KBM-7 (cell line): Measurements from ENCODE around the gene METTL1.

Source experiments
- DNase-seq: peaks from one replicate; pipeline ENCODE4 v3.0.0-alpha.2; 2015
- in situ Hi-C: fragments of 300-500 bp; cut with MboI; formaldehyde crosslinking; loops from 2 replicates; pipeline ENCODE4 v1.14.3; 2020; ENCODE audit warnings: low sequenced_read_pairs, low pct_unique_long_range_greater_than_20kb, mixed read lengths

The METTL1 gene

DNA sequence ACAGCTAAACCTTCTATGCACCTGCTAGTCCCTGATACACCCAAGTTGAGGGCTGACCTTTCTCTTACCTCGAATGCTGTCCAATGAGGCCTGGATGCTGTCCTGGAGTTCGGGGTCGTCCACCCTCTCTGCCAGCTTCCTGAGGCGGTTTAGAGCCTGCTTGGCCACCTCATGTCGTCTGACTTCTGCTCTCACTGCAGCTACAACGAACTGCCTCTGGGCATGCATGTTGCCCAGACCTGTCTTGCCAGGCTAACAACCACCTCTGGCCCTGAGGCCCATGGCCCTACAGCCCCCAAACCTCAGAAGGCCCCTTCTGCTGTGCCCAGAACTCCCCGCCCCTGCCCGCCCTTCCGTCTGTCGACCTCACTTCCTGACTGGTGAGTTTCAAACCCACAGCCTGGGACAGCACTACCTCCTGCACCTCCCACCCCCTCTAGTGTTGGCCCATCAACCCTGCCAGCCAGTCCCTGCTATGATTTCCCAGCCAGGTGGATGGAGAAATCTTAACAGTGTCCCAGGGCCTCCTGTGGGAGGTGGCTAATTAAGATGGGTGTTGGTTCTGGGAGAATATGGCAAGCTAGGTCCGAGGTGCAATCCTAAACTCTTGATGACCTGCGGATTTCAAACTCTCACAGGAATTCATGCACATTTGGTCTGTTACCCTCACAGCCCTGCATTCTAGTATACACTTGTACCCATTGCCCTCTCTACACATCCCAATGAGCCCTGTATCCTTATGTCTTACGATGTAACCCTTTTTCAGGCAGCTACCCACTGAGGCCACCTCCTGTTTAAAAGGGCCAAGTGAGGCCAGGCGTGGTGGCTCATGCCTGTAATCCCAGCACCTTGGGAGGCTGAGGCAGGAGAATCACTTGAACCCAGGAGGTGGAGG is 29.8 kb downstream of the METTL1 start:
- in situ Hi-C loops = no loop called here
- DNase-seq = peak; percentile 79

DNA sequence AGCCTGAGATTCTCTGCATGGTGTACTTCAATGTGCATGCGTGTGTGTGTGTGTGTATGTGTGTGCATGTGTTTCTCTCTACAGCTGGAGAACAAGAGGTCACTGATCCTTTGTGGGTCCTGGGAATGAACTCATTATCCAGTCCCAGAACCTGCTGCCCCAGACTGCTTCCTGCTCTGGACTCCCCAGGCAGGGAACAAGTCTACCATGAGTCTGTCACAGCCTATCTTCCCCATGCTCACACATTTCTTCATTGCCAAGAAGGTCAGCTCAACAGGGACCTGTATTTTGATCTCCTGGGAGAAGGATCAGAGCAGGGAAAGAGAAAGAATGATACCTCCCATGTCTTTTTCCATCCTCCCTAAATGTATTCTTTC is 30.5 kb downstream of the METTL1 start:
- in situ Hi-C loops = no loop called here
- no peak for DNase-seq

DNA sequence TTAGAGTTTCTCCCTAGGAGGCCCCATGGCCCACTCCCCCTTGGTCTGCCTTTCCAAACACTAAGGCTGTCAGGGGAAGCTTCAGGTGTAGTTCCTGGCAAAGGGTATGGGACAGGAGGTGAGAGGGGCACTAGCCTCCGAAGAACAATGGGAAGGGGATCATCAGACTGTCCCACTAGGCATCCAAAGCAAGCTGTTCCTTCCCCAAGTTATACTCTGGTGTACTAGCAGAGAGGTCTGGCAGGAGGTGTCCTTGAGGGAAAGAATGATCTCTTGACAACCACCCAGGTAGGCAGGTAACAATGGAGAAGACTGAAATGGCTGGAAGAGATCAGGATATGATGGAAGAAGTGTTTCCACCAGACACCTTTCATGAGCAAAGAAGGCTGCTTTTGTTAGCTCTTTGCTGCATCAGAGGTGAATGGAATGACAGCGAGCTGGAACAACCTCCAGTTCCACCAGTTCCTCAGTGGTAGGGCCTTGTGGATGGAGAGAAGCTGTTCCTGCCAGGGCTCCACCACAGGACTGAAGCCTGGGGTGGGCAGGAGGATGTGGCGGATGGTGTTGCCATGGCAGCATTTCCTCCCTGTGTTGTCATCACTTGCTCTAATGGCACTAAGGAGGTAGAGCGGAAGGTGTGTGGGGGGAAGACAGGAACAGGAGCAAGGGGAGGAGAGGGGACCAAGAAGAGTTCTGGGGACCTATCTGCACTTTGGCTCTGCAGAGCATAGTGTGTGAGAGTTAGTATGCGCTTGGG is 31.1 kb downstream of the METTL1 start:
- in situ Hi-C loops = no loop called here
- DNase-seq = peak; percentile 93

DNA sequence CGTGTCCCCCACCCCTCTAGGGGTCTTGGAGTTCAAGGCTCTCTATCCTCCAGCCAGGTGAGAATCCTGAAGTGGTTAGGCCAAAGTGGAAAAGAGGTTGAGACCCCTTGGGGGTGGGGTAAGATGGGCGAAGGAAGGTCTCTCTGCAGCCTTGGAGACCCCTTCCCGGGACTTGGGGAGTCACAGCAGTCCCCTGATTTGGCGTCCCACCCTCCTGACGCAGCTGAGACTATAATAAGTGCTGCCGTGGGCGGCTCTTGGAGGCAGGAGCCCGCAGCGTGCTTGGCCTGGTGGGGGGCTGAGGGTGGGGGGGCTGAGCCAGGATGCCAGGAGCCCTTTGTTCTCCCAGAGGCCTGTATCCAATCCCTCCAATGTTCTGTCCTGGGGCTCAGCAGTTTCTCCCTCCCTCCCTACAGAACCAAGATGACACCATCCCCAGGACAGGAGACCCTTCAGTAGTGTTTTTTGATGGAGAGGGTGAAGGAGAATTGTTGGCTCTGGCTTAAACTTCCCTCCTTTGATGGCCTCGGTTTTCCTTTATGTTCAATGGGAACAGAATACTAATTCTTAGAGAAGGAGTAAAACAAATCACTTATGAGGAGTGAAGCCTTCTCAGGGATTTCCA is 31.9 kb downstream of the METTL1 start:
- DNase-seq = no peak
- in situ Hi-C loops = no loop called here

DNA sequence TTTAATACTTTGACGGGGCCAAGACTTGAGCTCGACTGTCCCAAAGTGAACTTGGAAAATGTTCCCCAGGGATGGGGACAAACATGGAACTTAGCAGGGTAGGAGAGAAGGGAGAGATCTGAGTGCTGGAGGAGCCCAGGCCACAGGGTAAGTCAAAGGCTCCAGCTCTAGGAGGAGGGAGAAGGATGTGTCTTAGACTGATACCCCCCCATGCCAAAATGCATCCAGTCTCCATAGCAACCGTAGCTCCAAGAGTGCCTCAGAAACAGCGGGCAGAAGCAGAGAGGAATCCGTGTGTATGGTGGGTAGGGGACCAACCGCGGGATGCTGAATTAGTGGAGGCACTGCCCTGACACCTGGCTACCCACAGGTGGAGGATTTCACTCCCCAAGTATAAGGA is 32.5 kb downstream of the METTL1 start:
- DNase-seq = no peak
- in situ Hi-C loops = no loop called here

DNA sequence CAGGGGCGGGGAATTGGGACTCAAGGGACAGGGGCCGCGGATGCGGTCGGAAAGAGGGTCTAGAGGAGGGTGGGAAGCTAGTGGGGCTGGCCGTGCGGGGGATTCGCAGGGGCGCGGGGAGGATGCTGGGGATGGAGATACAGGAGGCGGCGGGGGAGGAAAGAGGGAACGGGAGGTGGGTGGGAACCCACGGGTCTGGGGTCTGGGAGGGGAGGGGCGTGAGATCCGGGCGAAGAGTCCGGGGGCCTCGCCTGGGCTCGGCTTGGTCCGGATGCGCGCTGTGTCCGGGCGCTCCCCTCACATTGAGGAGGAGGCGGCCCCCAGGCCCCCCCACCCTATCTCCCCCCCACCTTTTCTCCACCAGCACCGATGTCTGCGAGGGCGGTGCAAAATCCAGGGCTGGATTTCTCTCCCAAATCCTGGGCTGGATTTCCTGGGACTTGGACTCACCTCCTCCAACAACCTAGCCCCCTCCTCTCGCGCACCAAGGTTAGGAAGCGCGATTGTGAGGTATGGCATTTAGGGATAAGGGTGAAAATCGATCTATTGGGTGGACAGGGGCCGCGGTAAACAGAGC is 33.2 kb downstream of the METTL1 start, which contains the start of gene AGAP2:
Gene AGAP2 (minus strand): TSS at position 82 of the 577 bp plus-strand sequence. CDS start 496 bp downstream, outside the sequence.
- DNase-seq = no peak
- in situ Hi-C loops = no loop called here

DNA sequence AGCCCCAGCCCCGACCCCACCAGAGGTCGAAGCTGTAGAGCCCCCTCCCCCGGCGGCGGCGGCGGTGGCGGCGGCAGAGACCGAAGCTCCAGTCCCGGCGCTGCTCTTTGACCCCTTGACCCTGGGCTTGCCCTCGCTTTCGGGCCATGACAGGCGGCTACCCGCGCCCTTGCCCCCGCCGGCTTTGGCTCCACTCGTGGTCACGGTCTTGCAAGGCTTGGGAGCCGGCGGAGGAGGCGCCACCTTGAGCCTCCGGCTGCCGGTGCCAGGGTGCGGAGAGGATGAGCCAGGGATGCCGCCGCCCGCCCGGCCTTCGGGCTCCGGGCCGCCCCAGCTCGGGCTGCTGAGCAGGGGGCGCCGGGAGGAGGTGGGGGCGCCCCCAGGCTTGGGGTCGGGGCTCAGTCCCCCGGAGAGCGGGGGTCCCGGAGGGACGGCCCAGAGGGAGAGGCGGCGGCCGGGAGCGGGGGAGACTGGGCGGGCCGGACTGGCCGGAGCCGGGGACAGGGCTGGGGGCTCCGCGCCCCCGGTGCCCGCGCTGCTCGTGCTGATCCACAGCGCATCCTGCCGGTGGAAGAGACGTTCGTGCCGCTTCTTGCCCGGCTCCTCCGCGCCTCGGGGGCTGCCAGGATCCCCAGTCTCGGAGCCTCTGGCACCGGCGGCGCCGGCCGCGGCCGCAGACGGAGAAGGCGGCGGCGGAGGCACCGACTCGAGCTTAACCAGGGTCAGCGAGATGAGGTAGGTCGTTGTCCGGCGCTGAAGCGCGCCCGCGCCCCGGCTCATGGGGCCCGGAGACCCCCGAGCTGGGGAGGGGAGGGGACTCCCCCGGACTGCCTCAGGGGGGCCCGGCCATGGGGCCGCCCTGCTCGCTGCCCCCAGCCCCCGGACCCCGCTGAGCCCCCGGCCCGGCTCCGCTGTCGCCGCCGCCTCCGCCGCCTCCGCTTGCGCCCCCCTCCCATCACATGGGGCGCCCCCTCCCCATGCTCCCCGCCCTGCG is 34.1 kb downstream of the METTL1 start:
- in situ Hi-C loops = no loop called here
- no peak for DNase-seq

DNA sequence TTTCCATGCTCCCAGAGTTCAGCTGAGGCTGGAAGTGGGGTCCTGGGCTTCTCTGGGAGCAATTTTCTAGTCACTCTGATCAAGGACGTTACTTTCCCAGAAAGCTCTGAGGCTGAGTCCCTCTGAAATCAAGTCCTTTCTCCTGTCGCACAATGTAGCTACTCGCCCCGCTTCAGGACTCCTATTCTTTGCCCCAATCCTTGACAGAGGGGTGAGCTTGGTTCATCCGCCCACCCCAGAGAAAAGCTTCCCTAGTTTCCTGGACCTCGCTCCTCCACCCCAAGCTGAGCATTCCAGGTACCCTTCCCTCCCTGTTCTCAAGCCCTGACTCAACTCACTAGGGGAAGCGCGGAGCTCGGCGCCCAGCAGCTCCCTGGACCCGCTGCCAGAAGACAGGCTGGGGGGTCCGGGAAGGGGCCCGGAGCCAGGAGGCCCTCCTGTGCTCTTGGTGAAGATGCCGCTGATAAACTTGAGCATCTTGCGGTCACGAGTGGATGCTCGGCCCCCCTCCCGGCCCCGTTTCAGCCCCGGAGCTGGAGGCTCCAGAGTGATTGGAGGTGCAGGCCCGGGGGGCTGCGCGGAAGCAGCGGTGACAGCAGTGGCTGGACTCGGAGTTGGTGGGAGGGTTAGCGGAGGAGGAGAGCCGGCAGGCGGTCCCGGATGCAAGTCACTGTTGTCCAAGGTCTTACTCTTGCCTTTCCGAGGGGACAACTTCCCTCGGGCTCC is 35.0 kb downstream of the METTL1 start:
- in situ Hi-C loops = no loop called here
- no peak for DNase-seq

DNA sequence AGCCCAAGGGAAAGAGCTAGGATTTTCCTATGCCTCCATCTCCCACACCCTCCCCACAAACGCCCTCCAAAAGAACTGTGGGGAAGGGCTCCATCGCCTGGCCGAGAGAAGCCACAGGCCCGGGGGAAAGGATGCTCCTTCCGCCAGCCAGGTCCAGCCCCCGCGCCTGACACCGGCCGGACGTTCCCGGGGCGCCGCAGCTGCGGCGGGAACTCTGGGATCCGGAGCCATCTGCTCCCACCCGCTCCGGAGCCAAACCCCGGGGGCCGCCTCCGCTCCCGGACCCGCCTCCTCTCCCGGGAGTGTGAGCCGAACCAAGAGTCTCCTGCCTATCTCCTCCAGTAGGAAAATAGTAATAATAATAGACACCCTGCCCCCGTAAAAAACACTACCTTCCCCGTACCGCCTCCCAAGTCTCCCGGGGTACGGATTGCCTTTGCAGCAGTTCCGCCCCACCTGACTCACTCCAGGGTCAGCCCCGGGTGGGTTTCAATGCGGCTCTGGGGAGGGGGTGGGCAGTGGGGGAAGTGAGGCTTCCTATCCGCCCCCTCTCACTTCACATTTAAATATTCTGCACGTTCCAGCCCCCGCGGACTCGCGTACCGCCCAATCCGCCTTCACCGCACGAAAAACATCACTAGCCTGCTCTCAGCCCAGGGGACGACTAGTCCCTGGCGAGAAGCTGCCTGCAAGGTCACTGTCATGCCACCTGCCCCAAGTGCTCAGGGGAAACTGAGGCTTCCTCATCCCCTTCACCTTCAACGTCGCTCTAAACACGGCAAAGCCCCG is 35.8 kb downstream of the METTL1 start:
- no peak for DNase-seq

DNA sequence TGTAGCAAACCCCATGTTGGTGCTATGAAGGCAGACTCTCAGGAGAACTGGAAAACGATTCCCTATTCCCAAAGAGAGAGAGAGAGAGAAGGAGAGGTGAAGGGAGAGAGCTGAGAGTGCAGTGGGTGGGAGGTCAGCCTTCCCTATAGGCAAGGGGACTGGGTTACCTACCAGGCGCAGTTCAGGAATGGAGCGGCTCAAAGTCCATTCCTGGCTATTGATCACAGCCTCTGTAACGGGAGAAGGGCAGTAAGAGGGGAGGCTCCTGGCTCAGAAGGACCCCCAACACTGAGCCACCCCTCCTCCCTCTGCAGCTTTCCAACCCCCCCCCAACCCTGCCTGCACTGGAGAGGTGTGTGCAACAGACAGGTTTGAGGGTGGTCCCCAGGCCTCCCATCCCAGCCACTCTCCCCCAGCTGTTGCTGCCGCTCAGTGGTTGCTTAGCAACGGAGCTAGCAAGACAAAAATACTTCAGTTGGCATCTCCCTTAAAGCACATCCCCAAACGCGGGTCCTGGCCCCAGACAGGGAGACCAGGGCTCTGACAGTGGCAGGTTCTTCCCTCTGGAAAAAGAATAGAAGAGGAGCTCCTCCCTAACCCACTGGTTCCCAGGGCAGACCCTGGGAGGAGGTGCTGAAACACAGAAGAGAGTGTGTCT is 36.6 kb downstream of the METTL1 start:
- in situ Hi-C loops = no loop called here
- DNase-seq = no peak

More for the DNA sequence above, 35.8 kb downstream of the METTL1 start:
- in situ Hi-C loops = no loop called here

DNA sequence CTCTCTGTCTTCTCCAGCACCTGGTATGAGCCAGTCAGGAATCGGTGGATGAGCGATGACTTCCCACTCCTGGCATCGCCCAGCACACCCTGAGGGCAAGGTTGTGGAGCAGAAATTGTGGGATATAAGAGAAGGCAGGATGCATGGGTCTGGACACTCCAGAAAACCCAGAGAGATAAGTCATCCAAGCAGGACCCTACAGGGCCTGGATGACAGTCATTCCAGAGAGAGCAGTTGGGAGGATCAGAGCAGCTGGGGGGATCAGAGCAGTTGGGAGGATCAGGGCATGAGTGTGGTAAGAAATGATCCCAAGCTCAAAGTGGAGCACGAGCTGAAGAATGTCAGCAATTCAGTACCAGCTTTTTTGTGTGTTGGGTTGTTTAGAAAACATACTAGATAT is 37.3 kb downstream of the METTL1 start:
- in situ Hi-C loops = no loop called here
- DNase-seq = no peak

DNA sequence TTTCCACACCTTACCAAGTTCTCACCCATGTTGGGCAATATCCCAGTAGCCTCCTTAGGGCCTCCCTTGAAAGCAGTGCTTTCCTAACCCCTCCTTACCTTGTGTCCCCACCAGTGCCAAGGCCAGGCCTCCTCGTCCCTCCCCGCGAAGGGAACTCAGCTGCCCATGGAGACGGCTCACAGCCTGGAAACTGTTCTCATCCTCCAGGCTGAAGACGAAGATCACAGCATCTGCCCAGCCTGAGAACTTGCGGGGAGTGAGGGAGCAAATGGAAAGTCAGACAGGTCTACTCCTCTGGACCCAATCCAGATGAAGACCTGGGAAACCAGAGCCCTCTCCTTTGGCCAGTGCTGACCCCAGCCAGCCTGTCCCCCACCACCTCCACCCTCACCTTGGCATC is 38.0 kb downstream of the METTL1 start:
- in situ Hi-C loops = no loop called here
- no peak for DNase-seq

DNA sequence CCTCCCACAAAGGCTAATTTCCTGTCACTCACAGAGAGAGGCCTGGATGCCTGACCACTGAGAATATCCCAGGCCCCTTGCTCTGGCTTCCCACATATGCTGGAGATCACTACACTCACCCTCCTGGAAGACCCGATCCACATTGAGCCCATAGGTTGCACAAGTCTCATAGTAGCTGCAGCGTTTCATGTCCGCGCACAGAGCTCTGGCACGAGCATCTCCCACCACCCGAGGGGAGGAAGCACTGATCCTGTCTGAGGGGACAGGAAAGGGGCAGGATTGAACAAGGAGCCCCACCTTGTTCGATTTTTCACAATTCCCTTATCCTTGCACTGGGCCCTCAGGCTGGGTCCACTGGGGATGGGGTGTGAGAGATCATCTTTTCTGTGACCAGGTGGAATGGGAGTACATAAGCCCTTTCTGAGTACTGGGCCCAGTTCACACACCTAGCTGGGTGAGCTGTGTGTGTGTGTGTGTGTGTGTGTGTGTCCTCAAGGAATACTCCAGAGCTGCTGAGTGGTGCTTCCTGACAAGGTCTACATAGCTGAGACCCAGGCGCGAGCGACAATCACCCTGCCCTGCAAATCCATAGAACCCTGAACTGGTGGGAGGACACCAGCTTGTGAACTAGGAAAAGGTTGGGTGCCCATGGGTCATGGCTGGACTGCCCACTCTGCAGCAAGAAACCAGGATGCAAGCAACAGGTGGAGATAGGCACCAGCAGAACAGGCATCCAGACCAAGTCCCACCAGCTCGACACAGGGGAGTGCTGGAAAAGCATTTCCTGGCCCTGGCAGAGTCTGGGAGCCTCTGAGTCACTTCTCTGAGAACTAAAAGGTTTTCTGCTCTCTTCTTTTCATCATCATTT is 38.9 kb downstream of the METTL1 start:
- no peak for DNase-seq
- in situ Hi-C loops = no loop called here

DNA sequence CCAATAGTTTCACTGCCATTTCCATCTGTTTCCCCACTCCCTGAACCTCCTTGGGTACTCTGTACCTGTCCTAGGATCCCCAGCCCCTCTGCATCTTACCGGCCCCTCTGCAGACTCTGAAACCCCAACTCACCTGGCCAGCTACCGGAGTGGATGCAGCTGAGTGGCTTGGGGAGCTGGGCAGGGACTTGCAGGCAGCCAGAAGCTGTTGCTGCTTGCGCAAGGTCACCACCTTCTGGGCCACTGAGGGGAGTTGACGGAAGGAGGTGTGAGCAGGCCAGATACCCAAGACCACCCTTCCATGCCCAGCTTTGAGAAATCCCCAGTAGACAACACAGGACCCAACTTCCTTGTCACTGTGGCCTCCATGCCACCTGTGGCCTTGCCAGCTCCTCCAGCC is 39.6 kb downstream of the METTL1 start:
- in situ Hi-C loops = no loop called here
- no peak for DNase-seq

DNA sequence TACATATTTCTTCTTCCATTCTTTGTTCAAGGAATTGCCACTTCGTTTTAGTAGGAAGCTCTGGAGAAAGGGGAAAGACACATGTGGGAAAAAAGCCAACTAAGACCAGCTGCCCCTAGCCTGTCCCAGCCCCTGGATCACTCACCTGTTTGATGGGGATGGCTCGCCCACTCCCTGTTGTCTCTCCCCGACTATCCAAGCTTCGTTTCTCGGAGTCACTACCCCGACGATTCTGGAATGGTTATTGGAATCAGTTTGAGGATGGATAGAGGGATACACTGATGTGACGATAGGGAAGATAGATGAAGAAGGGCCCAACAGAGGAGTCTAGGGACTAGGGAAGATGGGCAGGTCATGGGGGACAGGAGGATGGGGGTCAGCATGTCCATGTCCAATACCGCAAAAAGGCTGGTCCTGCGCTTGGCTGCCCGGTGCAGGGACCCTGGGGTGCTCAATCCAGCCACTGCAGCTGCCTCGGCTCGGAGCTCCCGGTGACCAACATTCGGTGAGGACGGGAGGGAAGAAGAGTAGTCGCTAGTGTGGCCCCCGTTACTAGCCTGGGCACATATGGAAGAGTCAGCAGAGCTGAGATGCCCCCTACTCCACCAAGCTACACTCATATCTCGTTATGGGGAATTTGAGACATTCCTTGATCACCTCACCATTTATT is 40.4 kb downstream of the METTL1 start:
- no peak for DNase-seq
- in situ Hi-C loops = no loop called here
